HUDEP-2 (cell line): ENCODE measurements around the gene CFAP410.
"Not testable (repeated sequence)": the region's sequence is repeated elsewhere in the genome, so short reads cannot be mapped to it uniquely, and the experiment has no call there.

Experiments used
- DNase-seq, 76 experiments: peaks; one replicate each; lab custom pipeline; 2025; ENCODE audit not compliant: unreplicated experiment in 76 of 76; lab: John Stamatoyannopoulos, UW

Gene CFAP410

DNA sequence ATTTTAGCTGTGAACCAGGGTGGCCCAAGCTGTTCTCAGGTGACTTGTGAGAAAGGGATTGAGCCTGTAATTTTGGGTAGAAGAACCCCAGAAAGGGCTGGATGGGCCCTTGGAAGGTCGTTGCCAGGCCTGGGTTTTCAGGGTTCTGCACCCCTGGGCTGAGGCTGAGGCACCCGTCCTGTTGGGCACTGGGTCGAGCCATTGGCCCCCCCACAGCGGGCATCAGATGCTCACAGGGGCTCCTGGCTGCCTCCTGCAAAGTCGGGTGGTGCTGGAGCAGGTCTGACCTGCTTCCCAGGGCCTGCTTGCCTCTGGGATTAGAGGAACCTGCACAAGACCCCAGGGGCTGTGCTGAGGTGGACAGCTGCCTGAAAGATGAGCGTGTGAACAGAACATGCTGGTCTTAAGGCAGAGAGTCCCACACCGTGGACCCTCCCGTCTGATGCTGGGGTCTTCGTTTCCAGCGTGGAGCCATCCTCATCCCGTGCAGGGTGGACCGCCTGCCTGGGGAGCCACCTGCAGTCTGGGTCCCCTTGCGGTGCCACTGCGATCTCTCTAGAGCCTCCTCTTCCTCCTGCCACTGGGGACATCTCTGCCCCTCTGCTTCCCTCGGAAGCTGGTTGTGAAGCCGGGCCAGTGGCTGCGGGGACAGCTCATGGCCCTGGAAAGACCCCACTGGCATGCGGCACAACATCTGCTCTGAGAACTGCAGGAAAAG is 12.5 kb upstream of the CFAP410 start:
- DNase-seq, result no peak

GRCh38 chr21:44350773-44351481 is 11.7 kb upstream of the CFAP410 start:
- DNase-seq, result no peak

- no peak for DNase-seq
These were observed 10.9 kb upstream of the CFAP410 start for GRCh38 chr21:44349847-44350772.

- DNase-seq, result no peak
These were observed 10.2 kb upstream of the CFAP410 start for GRCh38 chr21:44349416-44349846.

DNA sequence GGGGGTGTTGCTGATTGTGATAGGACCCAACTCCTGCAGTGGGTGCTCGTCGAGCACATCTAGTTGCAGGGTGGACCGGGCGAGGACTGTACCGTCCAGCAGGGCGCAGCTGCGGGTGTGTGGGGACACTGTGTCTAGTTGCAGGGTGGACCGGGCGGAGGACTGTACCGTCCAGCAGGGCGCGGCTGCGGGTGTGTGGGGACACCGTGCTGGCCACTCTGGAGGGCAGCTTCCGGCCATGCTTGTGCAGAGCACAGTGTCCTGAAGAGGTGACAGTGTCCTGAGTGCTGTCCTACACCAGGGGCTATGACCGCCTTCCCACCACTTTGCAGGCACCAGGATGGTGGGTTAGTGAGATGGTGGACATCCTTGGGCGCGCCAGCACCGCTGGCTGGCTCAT is 9.7 kb upstream of the CFAP410 start:
- no peak for DNase-seq

- DNase-seq, result no peak
These were observed 8.8 kb upstream of the CFAP410 start for GRCh38 chr21:44347911-44348451.

GRCh38 chr21:44345495-44345894 is 6.3 kb upstream of the CFAP410 start:
- DNase-seq, result no peak

DNA sequence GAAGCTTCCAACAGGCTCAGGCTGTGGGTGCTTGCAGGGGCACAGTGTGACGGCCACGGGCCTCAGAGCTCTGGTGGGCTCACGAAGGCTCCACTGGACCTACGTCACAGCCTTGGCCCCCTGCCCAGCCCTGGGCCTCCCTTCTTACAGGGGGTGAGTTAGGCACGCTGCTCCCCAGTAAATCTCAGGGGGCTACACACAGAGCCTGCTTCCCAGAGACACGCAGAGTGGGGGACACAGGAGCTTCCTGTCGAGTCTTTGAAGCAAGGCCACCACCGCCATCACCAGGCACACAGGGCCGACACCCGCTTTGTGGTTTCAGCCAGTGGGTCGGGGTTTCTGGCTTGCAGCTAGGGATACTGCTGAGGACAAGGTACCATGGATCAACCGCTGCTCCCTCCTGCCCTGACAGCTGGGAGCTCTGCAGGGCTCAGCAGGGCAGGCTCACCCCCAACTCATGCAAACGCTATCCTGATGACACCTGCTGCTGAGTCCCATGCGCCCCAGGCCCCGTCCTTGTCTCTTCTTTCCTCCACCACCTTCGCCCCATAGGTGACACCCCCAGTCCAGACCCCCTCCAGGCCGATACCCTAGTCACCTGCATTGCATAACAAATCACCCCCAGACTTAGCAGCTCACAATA is 5.5 kb upstream of the CFAP410 start:
- no peak for DNase-seq

GRCh38 chr21:44342981-44343380 is 3.8 kb upstream of the CFAP410 start:
- DNase-seq, result not testable (repeated sequence)

GRCh38 chr21:44341726-44342458 is 2.7 kb upstream of the CFAP410 start:
- not testable (repeated sequence) for DNase-seq

GRCh38 chr21:44337941-44338895 is 972 bp downstream of the CFAP410 start:
- DNase-seq, result peak in 15 of 76 experiments; percentile 15 to 50 (median 41)

DNA sequence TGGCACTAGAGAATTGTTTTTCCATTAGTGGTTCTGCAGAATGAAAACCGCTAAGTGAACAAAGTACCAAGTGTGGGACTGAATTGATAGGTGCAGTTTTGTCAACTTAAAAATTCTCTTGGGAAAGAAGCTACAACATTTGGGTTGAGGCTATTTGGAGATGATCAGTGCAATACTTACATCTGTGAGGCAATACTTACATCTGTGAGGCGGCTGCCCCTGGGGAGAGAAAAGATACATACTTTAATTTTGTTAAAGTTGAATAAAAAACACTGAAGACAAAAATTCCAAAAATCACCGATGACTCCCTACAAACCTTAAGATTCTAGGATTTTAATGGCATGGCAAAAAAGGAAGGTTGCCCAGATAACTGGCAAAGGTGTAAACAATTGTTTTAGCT is 1.7 kb downstream of the CFAP410 start:
- DNase-seq, result no peak

DNA sequence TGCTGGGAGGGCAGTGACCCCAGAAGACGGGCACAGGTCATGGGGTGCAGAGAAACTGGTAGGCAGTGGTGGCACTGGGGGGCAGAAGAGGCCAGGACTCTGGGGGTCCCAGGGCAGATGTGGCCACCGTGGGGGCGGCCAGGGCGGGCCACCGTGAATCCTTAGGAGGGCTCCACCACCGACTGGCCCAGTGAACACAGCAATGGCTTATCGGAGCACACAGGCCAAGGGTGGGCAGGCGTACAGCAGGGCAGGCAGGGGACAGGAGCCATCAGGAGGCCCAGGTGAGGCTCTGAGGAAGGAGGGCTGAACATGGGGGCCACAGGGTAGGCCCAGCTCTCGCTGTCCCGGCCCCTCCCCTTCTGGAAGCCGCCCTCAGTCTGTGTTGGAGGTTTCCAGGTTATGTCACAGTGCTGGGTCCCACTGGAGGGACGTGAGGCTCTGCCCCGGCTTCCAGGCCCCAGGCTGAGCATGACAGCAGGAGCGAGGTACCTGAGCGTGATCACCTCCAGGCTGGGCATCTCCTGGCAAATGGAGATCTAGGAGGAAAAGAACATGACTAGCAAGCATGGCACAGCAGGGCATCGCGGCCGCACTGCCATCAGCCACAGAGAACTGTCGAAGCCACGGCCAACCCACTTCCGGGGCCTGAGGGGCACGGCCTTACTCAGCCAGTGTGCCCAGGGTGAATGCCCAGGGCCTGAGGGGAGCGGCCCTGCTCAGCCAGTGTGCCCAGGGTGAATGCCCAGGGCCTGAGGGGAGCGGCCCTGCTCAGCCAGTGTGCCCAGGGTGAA is 3.7 kb downstream of the CFAP410 start:
- no peak for DNase-seq

DNA sequence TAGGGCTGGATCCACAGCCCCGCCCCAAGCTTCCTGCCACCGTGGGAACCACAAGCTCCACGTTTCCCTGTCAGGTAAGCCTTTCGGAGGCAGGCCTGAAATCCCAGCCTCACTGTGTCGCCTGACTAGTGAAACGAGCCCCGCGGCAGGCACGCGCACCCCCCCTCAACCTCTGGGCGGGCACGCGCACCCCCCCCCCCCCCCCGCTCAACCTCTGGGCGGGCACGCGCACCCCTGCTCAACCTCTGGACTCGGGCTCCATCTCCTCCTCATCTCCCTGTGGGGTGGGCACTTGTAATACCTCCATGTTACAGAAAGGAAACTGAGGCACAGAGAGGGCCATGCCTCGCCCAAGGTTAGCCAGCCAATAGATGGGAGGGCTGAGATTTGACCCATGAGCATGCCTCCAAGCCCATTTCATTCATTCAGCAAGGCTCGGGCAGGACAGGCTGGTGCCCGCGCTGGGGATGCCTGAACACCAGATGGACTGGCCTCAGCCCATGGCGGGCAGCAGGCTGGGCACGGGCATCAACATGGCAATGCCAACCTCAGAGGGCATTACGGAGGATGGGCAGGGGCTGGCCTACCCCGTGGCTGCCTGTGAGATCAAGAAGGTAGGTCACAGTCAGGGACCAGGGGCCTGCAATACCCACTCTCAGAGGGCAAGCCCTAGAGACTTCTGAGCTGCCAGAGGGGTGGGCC is 4.7 kb downstream of the CFAP410 start:
- DNase-seq, result no peak

GRCh38 chr21:44333509-44334328 is 5.5 kb downstream of the CFAP410 start:
- DNase-seq, result no peak

DNA sequence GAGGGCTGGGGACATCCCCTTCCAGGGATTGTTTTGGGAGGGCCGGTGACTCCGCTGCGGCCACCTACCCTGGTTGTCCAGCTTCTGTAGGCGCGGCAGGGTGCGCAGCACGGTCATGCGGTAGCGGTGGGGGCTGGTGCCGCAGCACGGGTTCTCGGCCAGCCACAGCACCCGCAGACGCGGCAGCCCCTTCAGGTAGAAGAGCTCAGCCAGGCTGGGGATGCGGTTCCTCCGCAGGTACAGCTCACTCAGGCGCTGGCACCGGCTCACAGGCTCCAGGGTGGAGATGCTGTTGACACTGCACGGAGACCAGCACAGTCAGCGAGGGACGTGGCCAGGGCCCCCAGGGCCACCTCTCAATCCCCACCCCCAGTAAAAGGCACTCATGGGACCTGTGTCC is 6.2 kb downstream of the CFAP410 start:
- DNase-seq, result no peak
